Astrocyte (in vitro differentiated cells and primary cell): ENCODE measurements around the gene ZSWIM4. TPM values are rescaled to one million over a fixed set of nuclear protein-coding genes. Genes with fewer than 3 reads are reported as not detected.
"Not testable (repeated sequence)": the region's sequence is repeated elsewhere in the genome, so short reads cannot be mapped to it uniquely, and the experiment has no call there.

Source experiments
- DNase-seq: peaks from one replicate; pipeline ENCODE4 v3.0.0-alpha.2; 2010; ENCODE audit warnings: low read depth
- FAIRE-seq: peaks from 2 replicates; lab custom pipeline; 2011; peaks lifted over from hg19 to GRCh38; lab: Jason Lieb, UNC
- H2AFZ ChIP-seq: 2 replicates; pipeline ENCODE4 v1.6.0; 2012; ENCODE audit warnings: low read depth, low read length, inconsistent platforms
- H3K27ac ChIP-seq: 2 replicates; pipeline ENCODE4 v1.5.1; 2011; ENCODE audit warnings: low read depth, low read length, inconsistent platforms
- H3K27me3 ChIP-seq: 2 replicates; pipeline ENCODE4 v1.6.0; 2011; ENCODE audit warnings: low read length, inconsistent platforms; ENCODE audit not compliant: insufficient read depth
- H3K36me3 ChIP-seq: 2 replicates; pipeline ENCODE4 v1.5.1; 2011; ENCODE audit warnings: low read length, inconsistent platforms; ENCODE audit not compliant: insufficient read depth
- H3K4me1 ChIP-seq: 2 replicates; pipeline ENCODE4 v1.5.1; 2011; ENCODE audit warnings: low read length, inconsistent platforms; ENCODE audit not compliant: insufficient read depth
- H3K4me2 ChIP-seq: 2 replicates; pipeline ENCODE4 v1.6.0; 2012; ENCODE audit warnings: low read length, inconsistent platforms
- H3K4me3 ChIP-seq: 2 replicates; pipeline ENCODE4 v1.5.1; 2011; ENCODE audit warnings: low read depth, mild to moderate bottlenecking, low read length, inconsistent platforms; ENCODE audit not compliant: insufficient read depth
- H3K79me2 ChIP-seq: 2 replicates; pipeline ENCODE4 v1.6.0; 2012; ENCODE audit warnings: mild to moderate bottlenecking, low read length, inconsistent platforms; ENCODE audit not compliant: insufficient read depth
- H3K9ac ChIP-seq: 2 replicates; pipeline ENCODE4 v1.6.0; 2012; ENCODE audit warnings: mild to moderate bottlenecking, low read length, inconsistent platforms
- H3K9me3 ChIP-seq: 2 replicates; pipeline ENCODE4 v1.5.1; 2012; ENCODE audit warnings: low read depth, mild to moderate bottlenecking, low read length, inconsistent platforms; ENCODE audit not compliant: insufficient read depth
- H4K20me1 ChIP-seq: 2 replicates; pipeline ENCODE4 v1.6.0; 2012; ENCODE audit warnings: low read length, inconsistent platforms; ENCODE audit not compliant: insufficient read depth
- H3K27ac Mint-ChIP-seq: one replicate; pipeline ENCODE4 v1.8.0; 2021; ENCODE audit warnings: mild to moderate bottlenecking, mixed read lengths; ENCODE audit not compliant: unreplicated experiment
- H3K27me3 Mint-ChIP-seq: one replicate; pipeline ENCODE4 v1.8.0; 2021; ENCODE audit warnings: low read depth, mixed read lengths; ENCODE audit not compliant: unreplicated experiment
- H3K36me3 Mint-ChIP-seq: one replicate; pipeline ENCODE4 v1.8.0; 2021; ENCODE audit warnings: low read depth, mixed read lengths; ENCODE audit not compliant: unreplicated experiment
- H3K4me1 Mint-ChIP-seq: one replicate; pipeline ENCODE4 v1.8.0; 2021; ENCODE audit warnings: low read depth, mixed read lengths; ENCODE audit not compliant: unreplicated experiment
- H3K4me3 Mint-ChIP-seq: one replicate; pipeline ENCODE4 v1.8.0; 2021; ENCODE audit warnings: mild to moderate bottlenecking, moderate library complexity, mixed read lengths; ENCODE audit not compliant: unreplicated experiment
- H3K9me3 Mint-ChIP-seq: one replicate; pipeline ENCODE4 v1.8.0; 2021; ENCODE audit warnings: mild to moderate bottlenecking, mixed read lengths; ENCODE audit not compliant: unreplicated experiment
- EZH2 ChIP-seq: IDR thresholded peaks from 2 replicates; pipeline ENCODE4 v1.6.1; 2012; ENCODE audit warnings: mild to moderate bottlenecking, low read length, inconsistent platforms; ENCODE audit not compliant: insufficient read depth
- total RNA-seq: library from RNA; stranded (reverse); gene quantifications from 2 replicates; pipeline ENCODE4 v1.2.1, GENCODE V29; 2021
- TF ChIP-seq, protein P1 (sequence below): IDR thresholded peaks from 2 replicates; pipeline ENCODE4 v1.5.1; 2011; ENCODE audit warnings: low read depth, mild to moderate bottlenecking, inconsistent platforms, low read length, moderate library complexity; ENCODE audit not compliant: insufficient read depth

ZSWIM4 gene
- total RNA-seq, 1 donor from 2014 or later = 10.6 TPM

DNA sequence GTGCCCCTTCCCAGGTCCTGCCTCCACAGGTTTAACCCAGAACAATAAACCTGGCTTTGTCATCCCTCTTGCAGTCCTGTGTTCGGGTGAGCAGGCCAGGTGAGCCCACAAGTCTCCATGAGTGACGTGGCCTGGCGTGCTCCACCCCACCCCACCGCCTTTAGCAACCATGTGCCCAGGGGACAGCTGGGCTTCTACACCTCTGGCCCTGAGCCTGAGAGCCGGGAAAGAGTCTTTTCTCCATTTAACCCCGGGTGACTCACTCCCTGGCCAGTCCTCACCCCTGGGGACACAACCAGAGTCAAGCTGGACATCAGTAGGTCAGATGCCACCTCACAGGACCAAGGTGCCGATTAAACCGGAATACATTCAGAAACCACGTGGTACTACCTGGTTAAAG is 16.8 kb upstream of the ZSWIM4 start:
- peaks cover 28% of the 10 kb centered on the region for H4K20me1 ChIP-seq
- H3K27me3 Mint-ChIP-seq = no peaks in the 10 kb centered on the region
- peaks cover 13% of the 10 kb centered on the region for H3K4me1 ChIP-seq
- H3K4me3 Mint-ChIP-seq = no peak overlapping the region
- H3K9me3 Mint-ChIP-seq = no peaks in the 10 kb centered on the region
- H3K36me3 Mint-ChIP-seq = peaks cover 19% of the 10 kb centered on the region
- DNase-seq = no peak
- no peak overlapping the region for H3K4me3 ChIP-seq
- TF ChIP-seq EZH2 = no peak
- TF ChIP-seq, protein P1, sequence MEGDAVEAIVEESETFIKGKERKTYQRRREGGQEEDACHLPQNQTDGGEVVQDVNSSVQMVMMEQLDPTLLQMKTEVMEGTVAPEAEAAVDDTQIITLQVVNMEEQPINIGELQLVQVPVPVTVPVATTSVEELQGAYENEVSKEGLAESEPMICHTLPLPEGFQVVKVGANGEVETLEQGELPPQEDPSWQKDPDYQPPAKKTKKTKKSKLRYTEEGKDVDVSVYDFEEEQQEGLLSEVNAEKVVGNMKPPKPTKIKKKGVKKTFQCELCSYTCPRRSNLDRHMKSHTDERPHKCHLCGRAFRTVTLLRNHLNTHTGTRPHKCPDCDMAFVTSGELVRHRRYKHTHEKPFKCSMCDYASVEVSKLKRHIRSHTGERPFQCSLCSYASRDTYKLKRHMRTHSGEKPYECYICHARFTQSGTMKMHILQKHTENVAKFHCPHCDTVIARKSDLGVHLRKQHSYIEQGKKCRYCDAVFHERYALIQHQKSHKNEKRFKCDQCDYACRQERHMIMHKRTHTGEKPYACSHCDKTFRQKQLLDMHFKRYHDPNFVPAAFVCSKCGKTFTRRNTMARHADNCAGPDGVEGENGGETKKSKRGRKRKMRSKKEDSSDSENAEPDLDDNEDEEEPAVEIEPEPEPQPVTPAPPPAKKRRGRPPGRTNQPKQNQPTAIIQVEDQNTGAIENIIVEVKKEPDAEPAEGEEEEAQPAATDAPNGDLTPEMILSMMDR = no peak
- H3K9ac ChIP-seq = no peak overlapping the region
- no peak overlapping the region for H3K27ac Mint-ChIP-seq
- no peaks in the 10 kb centered on the region for H3K27me3 ChIP-seq
- peaks cover 21% of the 10 kb centered on the region for H3K4me1 Mint-ChIP-seq
- no peak for FAIRE-seq
- H3K4me2 ChIP-seq = no peak overlapping the region
- no peak overlapping the region for H3K27ac ChIP-seq
- H3K9me3 ChIP-seq = no peaks in the 10 kb centered on the region
- no peak overlapping the region for H2AFZ ChIP-seq
- H3K36me3 ChIP-seq = peaks cover 18% of the 10 kb centered on the region
- H3K79me2 ChIP-seq = peaks cover 45% of the 10 kb centered on the region

DNA sequence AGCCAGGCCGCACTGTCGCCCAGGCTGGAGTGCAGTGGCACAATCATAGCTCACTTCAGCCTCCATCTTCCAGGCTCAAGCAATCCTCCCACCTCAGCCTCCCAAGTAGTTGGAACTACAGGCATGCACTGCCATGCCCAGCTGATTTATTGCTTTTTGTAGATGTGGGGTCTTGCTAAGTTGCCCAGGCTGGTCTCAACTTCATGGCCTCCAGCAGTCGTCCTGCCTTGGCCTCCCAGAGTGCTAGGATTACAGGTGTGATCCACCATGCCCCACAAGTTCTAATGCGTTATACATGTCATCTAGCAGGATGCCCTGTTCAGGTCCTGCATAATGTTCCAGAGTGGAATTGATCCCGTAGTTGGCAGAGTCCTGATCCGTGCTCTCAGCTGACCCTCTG is 16.4 kb upstream of the ZSWIM4 start:
- DNase-seq = no peak
- no peak overlapping the region for H3K27ac ChIP-seq
- peaks cover 13% of the 10 kb centered on the region for H3K4me1 ChIP-seq
- H3K27ac Mint-ChIP-seq = no peak overlapping the region
- no peak overlapping the region for H3K9ac ChIP-seq
- no peak overlapping the region for H2AFZ ChIP-seq
- peaks cover 21% of the 10 kb centered on the region for H3K4me1 Mint-ChIP-seq
- peaks cover 18% of the 10 kb centered on the region for H3K36me3 ChIP-seq
- H3K27me3 ChIP-seq = no peaks in the 10 kb centered on the region
- TF ChIP-seq, protein P1 = no peak
- TF ChIP-seq EZH2 = no peak
- no peak overlapping the region for H3K4me3 Mint-ChIP-seq
- H3K9me3 ChIP-seq = no peaks in the 10 kb centered on the region
- H3K27me3 Mint-ChIP-seq = no peaks in the 10 kb centered on the region
- peaks cover 45% of the 10 kb centered on the region for H3K79me2 ChIP-seq
- no peak overlapping the region for H3K4me3 ChIP-seq
- H3K36me3 Mint-ChIP-seq = peaks cover 19% of the 10 kb centered on the region
- peaks cover 28% of the 10 kb centered on the region for H4K20me1 ChIP-seq
- no peak overlapping the region for H3K4me2 ChIP-seq
- H3K9me3 Mint-ChIP-seq = no peaks in the 10 kb centered on the region
- no peak for FAIRE-seq

DNA sequence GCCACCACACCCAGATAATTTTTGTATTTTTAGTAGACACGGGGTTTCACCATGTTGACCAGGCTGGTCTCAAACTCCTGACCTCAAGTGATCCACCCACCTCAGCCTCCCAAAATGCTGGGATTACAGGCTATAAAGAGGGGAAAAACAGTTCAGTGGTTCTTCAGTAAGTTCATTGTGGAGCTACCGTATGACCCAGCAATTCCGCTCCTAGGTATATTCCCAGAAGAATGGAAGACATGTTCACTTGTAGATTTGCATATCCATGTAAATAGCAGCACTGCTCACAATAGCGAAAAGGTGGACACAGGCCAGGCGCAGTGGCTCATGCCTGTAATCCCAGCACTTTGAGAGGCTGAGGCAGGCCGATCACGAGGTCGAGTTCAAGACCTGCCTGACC is 15.4 kb upstream of the ZSWIM4 start:
- H3K9ac ChIP-seq, H3K9me3 Mint-ChIP-seq, DNase-seq, H3K27me3 ChIP-seq, H3K4me3 ChIP-seq, H3K4me2 ChIP-seq, H3K9me3 ChIP-seq, H3K4me3 Mint-ChIP-seq, H3K27me3 Mint-ChIP-seq, H3K27ac ChIP-seq, H2AFZ ChIP-seq, H3K27ac Mint-ChIP-seq, FAIRE-seq: not testable (repeated sequence)
- peaks cover 19% of the 10 kb centered on the region for H3K36me3 Mint-ChIP-seq
- peaks cover 13% of the 10 kb centered on the region for H3K4me1 ChIP-seq
- peaks cover 39% of the 10 kb centered on the region for H3K79me2 ChIP-seq
- peaks cover 21% of the 10 kb centered on the region for H3K4me1 Mint-ChIP-seq
- H4K20me1 ChIP-seq = peaks cover 28% of the 10 kb centered on the region
- peaks cover 18% of the 10 kb centered on the region for H3K36me3 ChIP-seq
